ENCODE results near the gene USP46.

USP46 gene

GRCh38 chr4:52574036-52574435 lies 85.1 kb downstream of the USP46 start:
- no peak for DNase-seq

GRCh38 chr4:52573551-52573950 lies 85.5 kb downstream of the USP46 start:
- no peak for DNase-seq

- no peak for DNase-seq
Measured at GRCh38 chr4:52572936-52573485, 86.1 kb downstream of the USP46 start.

- no peak for DNase-seq
Measured at GRCh38 chr4:52568351-52568750, 90.8 kb downstream of the USP46 start.

- no peak for DNase-seq
Measured at GRCh38 chr4:52566136-52567031, 92.7 kb downstream of the USP46 start.

GRCh38 chr4:52560844-52561280 lies 98.2 kb downstream of the USP46 start:
- peak in 3 of 51 donors; percentile 8 to 53 (median 34) for DNase-seq

GRCh38 chr4:52555356-52555716 lies 103.8 kb downstream of the USP46 start:
- peak in 1 of 51 donors; percentile 28 for DNase-seq

- DNase-seq = peak in 1 of 51 donors; percentile 36
Measured at GRCh38 chr4:52554612-52555355, 104.3 kb downstream of the USP46 start.

- no peak for DNase-seq
Measured at GRCh38 chr4:52552778-52553177, 106.3 kb downstream of the USP46 start.

- DNase-seq = peak in 18 of 51 donors; percentile 0 to 43 (median 6)
Measured at GRCh38 chr4:52551487-52551886, 107.6 kb downstream of the USP46 start.

GRCh38 chr4:52550186-52550585 lies 108.9 kb downstream of the USP46 start:
- DNase-seq = no peak

GRCh38 chr4:52548818-52549570 lies 110.1 kb downstream of the USP46 start:
- no peak for DNase-seq

GRCh38 chr4:52546449-52546848 lies 112.7 kb downstream of the USP46 start:
- no peak for DNase-seq

- DNase-seq = peak in 48 of 51 donors; percentile 1 to 71 (median 28)
Measured at GRCh38 chr4:52545099-52546069, 113.7 kb downstream of the USP46 start.
